Left ventricle myocardium inferior (tissue), 1 donor: Measurements from ENCODE around the gene COL18A1. TPM values are rescaled to one million over a fixed set of nuclear protein-coding genes. Genes with fewer than 3 reads are reported as not detected.

ENCODE experiments used
- DNase-seq: peaks from one replicate; pipeline ENCODE4 v3.0.0-alpha.2; 2020
- H3K27ac ChIP-seq: fragments of 200-600 bp; replicated peaks from 2 replicates; pipeline ENCODE4 v1.8.0; 2021
- H3K27me3 ChIP-seq: fragments of 200-600 bp; 2 replicates; pipeline ENCODE4 v1.8.0; 2021; ENCODE audit warnings: low read depth
- H3K36me3 ChIP-seq: fragments of 200-600 bp; 2 replicates; pipeline ENCODE4 v1.8.0; 2021
- H3K4me1 ChIP-seq: fragments of 200-600 bp; 2 replicates; pipeline ENCODE4 v1.8.0; 2021
- H3K4me3 ChIP-seq: fragments of 200-600 bp; 2 replicates; pipeline ENCODE4 v1.8.0; 2021; ENCODE audit warnings: mild to moderate bottlenecking, moderate library complexity
- H3K9me3 ChIP-seq: fragments of 200-600 bp; replicated peaks from 2 replicates; pipeline ENCODE4 v1.8.0; 2021
- CTCF ChIP-seq: fragments of 200-600 bp; IDR thresholded peaks from 2 replicates; pipeline ENCODE4 v1.8.0; 2021; ENCODE audit warnings: antibody characterized with exemption, mild to moderate bottlenecking, borderline replicate concordance
- intact Hi-C: fragments of 100-400 bp; cut with micrococcal nuclease; formaldehyde crosslinking; loops from one replicate; pipeline ENCODE4 v1.11.0; 2022
- total RNA-seq: library from RNA; stranded (reverse); fragmentation: NEBNext Ultra II Directional; extraction: Animal tissue kit (Norgen Biotek cat#: 25700); gene quantifications from one replicate; pipeline ENCODE4 v1.2.1, GENCODE V29; 2021
- donor health status: DM: no; HTN: yes; CAD: no; lungs with severe emphysema.

Gene COL18A1
- total RNA-seq, 1 donor from 2014 or later, result 66.5 TPM

GRCh38 chr21:45391743-45392572, 13.0 kb upstream of the COL18A1 start:
- Histone ChIP-seq H3K4me3 (no peak overlapping the region), H3K4me1 (peaks cover 13% of the 10 kb centered on the region), H3K36me3 (no peaks in the 10 kb centered on the region), H3K27me3 (no peaks in the 10 kb centered on the region), H3K27ac (no peak overlapping the region), H3K9me3 (no peaks in the 10 kb centered on the region)
- DNase-seq, result no peak
- intact Hi-C loops, result no loop called here
- no peak for TF ChIP-seq CTCF

GRCh38 chr21:45392573-45392971, 12.4 kb upstream of the COL18A1 start:
- Histone ChIP-seq H3K27me3 (no peaks in the 10 kb centered on the region), H3K36me3 (no peaks in the 10 kb centered on the region), H3K27ac (no peak overlapping the region), H3K9me3 (no peaks in the 10 kb centered on the region), H3K4me1 (peaks cover 7% of the 10 kb centered on the region), H3K4me3 (no peak overlapping the region)
- no peak for TF ChIP-seq CTCF
- intact Hi-C loops, result no loop called here
- no peak for DNase-seq

- intact Hi-C loops, result no loop called here
- no peak for TF ChIP-seq CTCF
- Histone ChIP-seq H3K4me1 (peaks cover 2% of the 10 kb centered on the region), H3K27ac (no peak overlapping the region), H3K9me3 (no peaks in the 10 kb centered on the region), H3K27me3 (no peaks in the 10 kb centered on the region), H3K4me3 (no peak overlapping the region), H3K36me3 (no peaks in the 10 kb centered on the region)
- peak; percentile 10 for DNase-seq
Observed at GRCh38 chr21:45393021-45393420, 11.9 kb upstream of the COL18A1 start.

GRCh38 chr21:45393833-45394638, 10.9 kb upstream of the COL18A1 start:
- Histone ChIP-seq H3K9me3 (no peaks in the 10 kb centered on the region), H3K27me3 (no peaks in the 10 kb centered on the region), H3K4me3 (no peak overlapping the region), H3K4me1 (no peaks in the 10 kb centered on the region), H3K27ac (no peak overlapping the region), H3K36me3 (no peaks in the 10 kb centered on the region)
- intact Hi-C loops, result no loop called here
- no peak for TF ChIP-seq CTCF
- DNase-seq, result no peak

- TF ChIP-seq CTCF, result no peak
- H3K4me1 ChIP-seq, result no peaks in the 10 kb centered on the region
- no peaks in the 10 kb centered on the region for H3K36me3 ChIP-seq
- no peak overlapping the region for H3K27ac ChIP-seq
- no peaks in the 10 kb centered on the region for H3K27me3 ChIP-seq
- no peak overlapping the region for H3K4me3 ChIP-seq
- H3K9me3 ChIP-seq, result peaks cover 8% of the 10 kb centered on the region
- no peak for DNase-seq
- intact Hi-C loops, result no loop called here
Observed at GRCh38 chr21:45396620-45396995, 8.4 kb upstream of the COL18A1 start.
